ENCODE data around the gene PBX4.
A peak's percentile ranks its signal among the peaks of the same experiment; 100 is the strongest.

PBX4 gene

DNA sequence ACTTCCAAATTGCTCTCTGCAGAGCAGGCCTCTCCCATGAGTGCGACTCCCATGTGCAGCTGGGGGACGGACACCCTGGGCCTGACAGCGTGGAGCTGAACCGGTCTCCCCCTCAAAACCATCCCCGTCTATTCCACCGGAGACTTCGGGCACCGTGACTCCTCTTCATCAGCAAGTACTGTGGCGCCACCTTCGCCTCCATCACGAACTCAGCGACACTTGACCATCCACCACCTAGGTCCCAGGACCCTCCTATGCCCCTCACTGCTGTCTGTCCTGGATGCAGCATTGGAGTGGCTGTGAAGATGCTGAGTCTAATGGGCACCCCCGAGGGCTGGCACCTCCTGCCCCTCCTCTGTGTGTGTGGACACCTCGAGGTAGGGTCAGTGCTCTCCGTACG, 59.9 kb downstream of the PBX4 start:
- no peak overlapping the region for H3K27ac ChIP-seq
- TF ChIP-seq, protein P1, sequence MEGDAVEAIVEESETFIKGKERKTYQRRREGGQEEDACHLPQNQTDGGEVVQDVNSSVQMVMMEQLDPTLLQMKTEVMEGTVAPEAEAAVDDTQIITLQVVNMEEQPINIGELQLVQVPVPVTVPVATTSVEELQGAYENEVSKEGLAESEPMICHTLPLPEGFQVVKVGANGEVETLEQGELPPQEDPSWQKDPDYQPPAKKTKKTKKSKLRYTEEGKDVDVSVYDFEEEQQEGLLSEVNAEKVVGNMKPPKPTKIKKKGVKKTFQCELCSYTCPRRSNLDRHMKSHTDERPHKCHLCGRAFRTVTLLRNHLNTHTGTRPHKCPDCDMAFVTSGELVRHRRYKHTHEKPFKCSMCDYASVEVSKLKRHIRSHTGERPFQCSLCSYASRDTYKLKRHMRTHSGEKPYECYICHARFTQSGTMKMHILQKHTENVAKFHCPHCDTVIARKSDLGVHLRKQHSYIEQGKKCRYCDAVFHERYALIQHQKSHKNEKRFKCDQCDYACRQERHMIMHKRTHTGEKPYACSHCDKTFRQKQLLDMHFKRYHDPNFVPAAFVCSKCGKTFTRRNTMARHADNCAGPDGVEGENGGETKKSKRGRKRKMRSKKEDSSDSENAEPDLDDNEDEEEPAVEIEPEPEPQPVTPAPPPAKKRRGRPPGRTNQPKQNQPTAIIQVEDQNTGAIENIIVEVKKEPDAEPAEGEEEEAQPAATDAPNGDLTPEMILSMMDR (conservative IDR thresholded peaks at IDR 0.05) = no peak

DNA sequence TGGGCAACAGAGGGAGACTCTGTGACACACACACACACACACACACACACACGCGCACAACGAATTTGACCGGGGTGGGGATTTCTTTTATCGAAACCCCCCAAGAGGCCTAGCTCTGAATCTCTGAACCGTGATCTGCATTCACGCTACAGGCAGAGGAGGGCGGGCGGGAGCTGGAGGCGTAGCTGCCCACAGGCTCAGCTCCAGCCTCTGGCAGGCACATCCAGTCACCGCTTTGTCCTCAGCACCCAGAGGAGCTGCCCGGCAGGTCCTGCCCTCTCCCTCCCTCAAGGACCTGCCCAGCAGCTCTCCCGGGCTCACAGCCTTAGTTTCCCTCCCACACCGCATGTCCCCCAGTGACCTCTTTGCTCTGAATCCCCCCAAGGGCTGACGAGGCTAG, 60.4 kb downstream of the PBX4 start:
- TF ChIP-seq, protein P1 (conservative IDR thresholded peaks at IDR 0.05) = no peak
- no peak overlapping the region for H3K27ac ChIP-seq

DNA sequence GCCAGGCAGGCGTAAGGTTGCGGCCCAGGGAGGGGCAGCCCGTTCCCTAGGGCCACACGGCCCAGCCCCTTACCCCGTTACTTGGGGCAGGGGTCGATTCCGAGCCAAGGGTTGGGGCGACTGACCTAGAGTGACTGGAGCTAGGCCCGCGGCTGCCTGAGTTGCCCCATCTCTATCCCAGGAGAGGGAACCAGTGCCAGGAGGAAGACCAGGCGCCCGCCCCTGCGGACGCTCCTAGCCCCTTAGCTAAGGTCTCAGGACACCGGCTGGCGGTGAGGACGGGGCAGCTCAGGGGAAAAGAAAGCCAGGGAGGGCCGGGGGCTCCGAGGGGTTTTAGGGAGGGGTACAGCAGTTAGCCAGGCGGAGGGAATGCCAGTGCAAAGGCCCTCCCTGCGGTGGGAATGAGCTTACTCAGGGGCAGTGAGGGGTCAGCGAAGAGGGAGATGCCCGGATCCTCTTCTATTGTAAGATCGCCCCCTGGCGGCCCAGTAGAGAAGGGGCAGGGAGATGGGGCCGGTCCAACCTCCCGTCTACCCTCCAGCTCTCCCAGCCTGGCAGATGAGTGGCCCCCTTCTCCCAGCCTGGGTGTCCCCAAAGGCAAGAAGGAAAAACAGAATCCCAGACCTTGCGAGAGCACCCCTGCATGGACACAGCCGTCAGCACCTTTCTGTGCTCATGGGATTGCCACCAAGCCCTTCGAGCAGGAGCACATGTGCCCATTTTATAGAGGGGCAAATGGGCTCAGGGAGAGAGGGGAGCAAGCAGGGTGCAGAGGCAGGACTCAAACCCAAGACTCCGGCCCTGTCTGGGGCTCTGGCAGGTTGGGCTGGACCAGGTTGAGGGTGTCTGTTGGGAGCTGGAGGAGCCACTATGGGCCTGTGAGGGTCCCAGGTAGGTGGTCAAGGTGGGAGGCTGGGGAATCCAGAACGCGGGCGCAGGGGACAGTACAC, 64.1 kb downstream of the PBX4 start:
- no peak overlapping the region for H3K27ac ChIP-seq

DNA sequence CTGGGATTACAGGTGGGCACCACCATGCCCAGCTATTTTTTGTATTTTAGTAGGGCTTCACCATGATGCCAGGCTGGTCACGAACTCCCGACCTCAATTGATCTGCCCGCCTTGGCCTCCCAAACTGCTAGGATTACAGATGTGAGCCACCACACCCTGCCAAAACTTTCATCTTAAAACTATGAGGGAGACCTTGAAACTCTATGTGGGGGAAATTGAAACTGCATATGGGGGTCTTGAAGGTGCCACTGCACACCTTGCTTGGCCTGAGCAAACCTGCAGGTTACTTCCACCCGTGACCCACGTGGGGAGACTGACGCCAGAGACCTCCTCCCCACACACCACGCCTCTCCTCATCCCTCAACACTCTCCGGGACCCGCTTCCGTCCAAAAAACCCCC, 64.8 kb downstream of the PBX4 start:
- H3K27ac ChIP-seq = no peak overlapping the region
- TF ChIP-seq, protein P1 (conservative IDR thresholded peaks at IDR 0.05) = no peak

More for the DNA sequence above, 64.1 kb downstream of the PBX4 start:
- TF ChIP-seq, protein P1 (conservative IDR thresholded peaks at IDR 0.05) = peak; percentile 68

DNA sequence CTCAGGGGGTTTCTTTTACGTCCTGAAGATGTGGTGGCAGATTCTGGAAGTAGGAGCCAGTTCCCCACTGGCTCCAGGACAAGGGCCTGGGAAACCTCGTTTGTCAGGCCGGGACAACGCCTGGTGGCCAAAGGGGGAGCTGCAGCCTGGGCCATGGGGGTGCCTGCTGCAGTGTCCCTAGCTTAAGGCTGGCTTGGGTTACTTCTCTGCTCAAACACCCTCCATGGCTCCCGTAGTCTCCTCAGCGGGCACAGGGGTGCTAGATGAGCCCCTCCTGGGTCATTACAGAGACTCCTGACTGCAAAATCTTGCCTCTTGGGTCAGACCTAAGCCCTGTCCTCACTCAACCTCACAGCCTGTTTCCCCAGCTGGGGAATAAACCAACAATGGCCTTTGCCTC, 65.7 kb downstream of the PBX4 start:
- no peak overlapping the region for H3K27ac ChIP-seq
- TF ChIP-seq, protein P1 (conservative IDR thresholded peaks at IDR 0.05) = peak; percentile 38; the same call in 1 of the 2 replicates

DNA sequence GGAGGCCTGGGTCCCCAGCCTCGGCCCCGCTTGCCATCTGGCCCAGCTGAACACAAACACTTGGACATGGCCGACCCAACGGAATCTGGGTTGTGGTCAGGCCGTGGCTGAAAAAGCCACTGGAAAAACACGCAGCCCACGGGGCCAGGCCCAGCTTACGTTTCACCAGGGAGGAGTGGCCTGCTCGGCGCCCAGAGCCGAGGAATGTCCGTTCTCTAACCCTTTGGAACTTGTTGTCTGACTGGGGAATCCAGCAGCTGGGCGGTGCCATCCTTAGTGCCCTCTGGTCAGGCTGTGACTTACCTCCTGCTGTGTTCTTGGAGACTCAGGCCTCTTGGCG, 66.7 kb downstream of the PBX4 start:
- H3K27ac ChIP-seq = no peak overlapping the region
- TF ChIP-seq, protein P1 (conservative IDR thresholded peaks at IDR 0.05) = no peak

DNA sequence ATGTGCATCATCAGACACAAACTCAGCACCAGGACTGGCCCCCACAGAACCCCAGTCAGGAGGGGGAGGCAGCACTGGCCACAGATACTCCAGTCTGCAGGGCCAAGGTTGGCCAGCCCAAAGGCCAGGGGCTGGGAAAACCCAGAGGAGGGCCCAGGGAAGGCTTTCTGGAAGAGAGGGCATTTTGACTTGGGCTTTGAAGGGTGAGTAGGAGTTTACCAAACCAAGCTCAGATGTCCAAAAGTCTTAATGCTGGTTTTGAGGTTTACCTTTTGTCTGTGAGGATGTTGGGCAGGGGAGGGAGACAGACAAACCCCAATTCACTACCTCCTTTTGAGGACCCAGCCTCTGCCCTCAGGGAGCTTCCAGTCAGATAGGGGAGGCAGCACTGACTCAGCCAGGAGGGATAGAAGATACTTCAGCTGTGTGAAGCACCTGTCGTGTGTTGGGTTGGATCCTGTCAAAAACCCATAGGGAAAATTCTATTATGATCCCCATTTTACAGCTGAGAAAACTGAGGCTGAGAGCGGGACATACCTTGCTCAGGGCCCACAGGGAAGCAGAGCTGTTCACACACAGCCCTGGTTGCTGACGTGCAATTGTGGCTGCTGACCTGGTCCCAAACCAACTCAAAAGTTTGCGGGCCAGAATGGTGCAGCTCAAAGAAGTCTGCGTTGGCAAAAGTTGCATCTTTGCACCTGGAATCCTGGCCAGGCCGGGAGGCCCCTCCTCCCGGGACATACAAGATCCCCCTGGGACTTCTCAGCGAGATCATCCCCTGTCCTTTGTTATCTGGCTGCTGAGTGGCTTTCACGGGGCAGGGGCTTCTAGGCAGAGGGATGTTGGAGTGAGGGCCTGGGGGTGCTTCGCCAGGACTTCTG, 67.3 kb downstream of the PBX4 start:
- TF ChIP-seq, protein P1 (conservative IDR thresholded peaks at IDR 0.05) = no peak
- H3K27ac ChIP-seq = no peak overlapping the region

All from VCaP (cell line).